OCI-LY3 (cell line): ENCODE results near the gene RRP9.

Source experiments
- EZH2phosphoT487 ChIP-seq: fragments of 200-600 bp; shearing (Covaris generic); IDR thresholded peaks from 2 replicates; pipeline ENCODE4 v1.6.1; 2018; ENCODE audit warnings: antibody characterized with exemption, mixed run types, low read depth
- TF ChIP-seq, protein P1 (sequence below): fragments of 200-600, 300-600 bp; sonication (generic); IDR thresholded peaks from 2 replicates; pipeline ENCODE4 v1.5.1; 2014; ENCODE audit warnings: antibody characterized with exemption, low read length, low read depth

DNA sequence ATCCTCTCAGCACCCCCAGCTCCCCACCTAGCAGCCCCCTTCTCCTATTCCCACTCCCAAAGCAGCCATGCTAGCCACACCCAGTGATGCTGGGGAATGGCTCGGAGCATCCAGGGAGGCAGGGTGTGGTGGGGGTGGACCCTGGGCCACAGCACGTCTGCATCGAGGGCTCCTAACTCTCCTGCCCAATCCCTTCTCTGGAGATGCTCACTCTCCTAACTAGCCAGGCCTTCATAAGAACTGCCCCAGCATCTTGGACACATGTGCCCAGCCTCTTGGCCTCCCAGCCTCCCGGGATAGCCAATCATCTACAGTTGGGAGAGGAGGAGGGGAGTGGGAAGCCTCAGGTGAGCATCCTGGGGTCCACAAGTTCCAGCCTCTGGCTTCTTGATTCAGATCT, 22.8 kb upstream of the RRP9 start:
- TF ChIP-seq, protein P1, sequence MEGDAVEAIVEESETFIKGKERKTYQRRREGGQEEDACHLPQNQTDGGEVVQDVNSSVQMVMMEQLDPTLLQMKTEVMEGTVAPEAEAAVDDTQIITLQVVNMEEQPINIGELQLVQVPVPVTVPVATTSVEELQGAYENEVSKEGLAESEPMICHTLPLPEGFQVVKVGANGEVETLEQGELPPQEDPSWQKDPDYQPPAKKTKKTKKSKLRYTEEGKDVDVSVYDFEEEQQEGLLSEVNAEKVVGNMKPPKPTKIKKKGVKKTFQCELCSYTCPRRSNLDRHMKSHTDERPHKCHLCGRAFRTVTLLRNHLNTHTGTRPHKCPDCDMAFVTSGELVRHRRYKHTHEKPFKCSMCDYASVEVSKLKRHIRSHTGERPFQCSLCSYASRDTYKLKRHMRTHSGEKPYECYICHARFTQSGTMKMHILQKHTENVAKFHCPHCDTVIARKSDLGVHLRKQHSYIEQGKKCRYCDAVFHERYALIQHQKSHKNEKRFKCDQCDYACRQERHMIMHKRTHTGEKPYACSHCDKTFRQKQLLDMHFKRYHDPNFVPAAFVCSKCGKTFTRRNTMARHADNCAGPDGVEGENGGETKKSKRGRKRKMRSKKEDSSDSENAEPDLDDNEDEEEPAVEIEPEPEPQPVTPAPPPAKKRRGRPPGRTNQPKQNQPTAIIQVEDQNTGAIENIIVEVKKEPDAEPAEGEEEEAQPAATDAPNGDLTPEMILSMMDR: no peak
- TF ChIP-seq EZH2phosphoT487: no peak
